CD4-positive, alpha-beta T cell treated with Interleukin-6 at 100 ng/mL for 8 hours (primary cell): ENCODE results near the gene LPCAT4.
"Not testable (repeated sequence)": the region's sequence is repeated elsewhere in the genome, so short reads cannot be mapped to it uniquely, and the experiment has no call there.

ENCODE experiments used
- DNase-seq: peaks from one replicate; pipeline ENCODE4 v3.0.0-alpha.2; 2020; ENCODE audit warnings: mixed read lengths, low spot score

The LPCAT4 gene

DNA sequence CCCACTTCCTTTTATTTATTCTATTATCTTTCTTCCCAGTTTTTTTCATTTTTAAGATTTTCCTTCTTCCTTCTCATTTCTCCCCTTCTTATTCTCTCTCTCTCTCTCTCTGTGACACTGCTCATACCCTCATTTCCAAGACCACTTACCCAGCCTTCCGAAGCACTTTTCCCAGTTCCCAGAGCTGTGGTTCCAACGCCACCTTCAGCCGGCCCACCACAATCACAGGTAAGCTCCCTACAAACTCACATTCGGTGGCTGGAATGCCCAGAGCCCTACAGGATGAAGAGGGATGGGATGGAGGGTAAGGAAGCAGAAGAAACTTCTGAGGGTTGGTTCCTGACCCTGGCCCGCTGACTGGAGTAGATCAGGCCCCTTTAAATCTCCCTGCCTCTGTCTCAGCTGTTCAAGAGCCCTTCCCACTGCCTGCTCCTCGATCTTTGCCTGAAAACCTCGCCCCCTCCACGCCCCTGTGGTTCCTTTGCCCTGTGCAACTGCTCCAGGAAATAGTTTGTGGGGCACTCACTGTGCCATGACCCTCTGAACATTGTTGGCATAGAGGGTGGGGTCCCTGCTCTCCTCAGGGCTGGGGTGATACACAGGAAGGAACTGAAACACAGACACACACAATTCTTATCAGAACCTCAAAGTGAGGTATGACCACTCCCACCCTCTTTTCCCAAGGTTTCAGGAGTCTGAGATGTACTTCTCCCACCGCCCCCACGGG, 4.8 kb downstream of the LPCAT4 start:
- DNase-seq = no peak

DNA sequence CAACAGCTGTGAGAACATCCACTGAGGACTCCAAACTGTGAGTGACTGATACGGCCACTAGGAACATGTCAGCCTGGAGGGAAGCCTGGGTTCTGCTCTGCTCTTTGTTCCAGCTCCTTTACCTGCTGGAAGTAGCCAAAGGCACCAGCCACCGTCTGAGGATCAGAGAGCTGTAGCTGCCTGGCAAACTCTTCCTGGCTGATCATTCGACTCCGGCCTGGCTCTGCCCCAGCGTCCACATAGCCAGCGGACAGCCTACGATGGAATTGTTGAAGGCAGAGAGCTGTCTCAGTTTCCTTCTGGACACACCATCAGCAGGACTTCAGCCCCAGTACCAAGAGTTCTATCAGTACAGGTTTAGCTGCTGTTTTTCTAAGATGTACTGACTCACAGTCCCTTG, 5.7 kb downstream of the LPCAT4 start:
- no peak for DNase-seq

DNA sequence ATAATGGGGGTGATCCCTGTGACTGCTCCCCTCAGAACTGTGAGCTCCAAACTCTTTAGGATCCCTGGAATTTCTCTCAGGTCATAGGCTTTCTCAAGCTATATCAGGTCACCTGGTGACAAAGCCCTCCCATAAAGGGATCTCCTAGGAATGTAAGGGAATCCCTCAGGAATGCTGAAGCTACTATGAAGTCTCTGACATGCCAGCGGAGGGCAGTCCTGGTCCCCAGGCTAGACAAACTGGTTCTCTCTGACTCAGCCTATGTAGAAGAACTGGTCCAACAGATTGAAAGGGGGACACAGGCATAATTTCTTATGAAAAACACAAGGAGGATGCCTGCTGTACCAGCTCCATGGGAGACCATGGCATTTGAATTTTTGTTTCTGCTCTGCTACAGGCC, 6.7 kb downstream of the LPCAT4 start:
- no peak for DNase-seq

DNA sequence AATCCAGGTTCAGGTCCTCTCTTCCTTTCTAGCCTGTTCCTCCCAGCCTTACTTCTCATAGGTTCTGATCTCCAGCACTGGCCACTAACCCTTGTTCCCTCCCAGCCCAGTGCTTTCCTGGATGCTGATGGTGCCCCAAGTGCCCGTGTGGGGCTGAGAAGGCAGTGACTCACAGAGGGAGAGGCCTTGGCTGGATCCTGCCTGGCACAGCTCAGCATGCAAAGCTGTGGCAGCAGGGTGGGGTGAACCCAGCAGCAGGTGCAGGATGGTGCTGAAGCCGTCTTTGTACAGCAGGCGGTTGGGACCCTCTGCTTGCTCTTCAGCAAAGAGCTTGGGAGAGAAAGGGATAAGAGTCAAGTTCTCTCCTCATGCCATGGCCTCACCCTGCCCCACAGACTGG, 7.6 kb downstream of the LPCAT4 start:
- no peak for DNase-seq

DNA sequence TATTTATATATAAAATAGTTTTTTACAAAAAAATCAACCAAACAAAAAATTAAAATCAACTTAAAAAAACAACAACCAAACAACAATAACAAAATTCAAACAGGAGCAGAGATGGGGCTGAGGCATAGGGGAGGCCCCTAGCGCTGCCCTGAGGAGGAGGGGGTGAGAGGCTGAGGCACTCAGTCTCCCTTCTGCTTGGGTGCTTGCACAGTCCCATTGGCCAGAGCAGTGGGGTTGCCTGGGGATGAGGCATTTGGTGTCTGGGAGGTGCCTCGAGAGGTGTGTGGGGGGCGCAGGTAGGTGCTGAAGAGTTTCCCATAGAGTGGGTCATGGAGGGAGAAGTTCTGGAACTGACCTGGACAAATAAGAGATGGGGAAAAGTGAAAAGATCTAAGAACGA, 8.0 kb downstream of the LPCAT4 start:
- DNase-seq = no peak

DNA sequence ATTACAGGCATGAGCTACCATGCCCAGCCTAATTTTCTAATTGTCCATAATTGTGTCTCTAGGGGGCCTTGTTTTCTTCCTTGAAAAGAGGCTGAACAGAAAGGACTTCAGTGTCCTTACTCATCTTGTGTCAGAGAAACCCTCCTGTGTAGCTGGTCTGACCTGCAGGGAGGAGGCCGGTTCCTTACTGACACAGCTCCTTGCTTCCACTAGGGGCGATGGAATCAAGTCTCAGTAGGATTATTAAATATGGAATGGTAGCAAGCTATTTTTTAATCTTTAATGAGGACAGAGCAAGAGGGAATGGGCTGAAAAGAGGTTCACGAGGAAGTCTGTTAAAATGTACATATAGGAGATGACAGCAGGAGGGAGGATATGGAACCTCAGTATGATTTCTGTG, 8.6 kb downstream of the LPCAT4 start:
- DNase-seq = no peak

DNA sequence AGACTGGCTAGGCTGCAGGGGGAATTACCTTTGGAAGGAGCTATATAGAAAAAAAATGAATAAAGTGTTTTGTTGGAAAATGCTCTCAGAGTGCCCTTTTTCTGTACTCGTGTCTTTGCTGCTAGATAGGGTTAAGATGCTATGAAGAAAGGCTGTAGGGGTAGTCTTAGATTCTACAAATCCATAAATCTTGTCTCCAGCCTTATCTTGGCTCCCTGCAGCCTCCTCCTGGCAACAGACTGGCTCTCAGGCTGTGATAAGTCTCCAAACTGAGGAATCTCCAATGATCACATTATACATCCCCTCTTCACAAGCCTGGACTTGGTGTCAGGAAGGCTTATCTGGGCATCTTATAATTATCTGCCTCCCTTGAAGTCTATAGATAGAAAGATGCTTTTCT, 9.3 kb downstream of the LPCAT4 start:
- DNase-seq = no peak

DNA sequence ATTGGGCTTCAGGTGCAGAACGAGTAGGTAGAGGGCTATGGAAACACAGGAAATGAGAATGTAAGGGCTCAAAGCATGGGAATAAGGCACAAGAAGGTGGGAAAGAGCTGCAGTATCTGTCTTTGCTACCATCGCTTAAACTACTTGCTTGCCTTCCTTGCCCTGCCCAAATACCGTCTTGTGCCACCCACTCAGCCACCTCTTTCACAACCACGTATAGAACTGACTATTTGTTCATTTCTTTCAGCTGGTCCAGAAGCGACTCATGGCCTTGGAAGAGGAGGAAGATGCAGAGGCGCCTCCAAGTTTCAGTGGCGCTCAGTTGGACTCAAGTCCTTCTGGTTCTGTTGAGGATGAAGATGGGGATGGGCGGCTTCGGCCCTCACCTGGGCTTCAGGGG, 11.8 kb downstream of the LPCAT4 start:
- DNase-seq = no peak

DNA sequence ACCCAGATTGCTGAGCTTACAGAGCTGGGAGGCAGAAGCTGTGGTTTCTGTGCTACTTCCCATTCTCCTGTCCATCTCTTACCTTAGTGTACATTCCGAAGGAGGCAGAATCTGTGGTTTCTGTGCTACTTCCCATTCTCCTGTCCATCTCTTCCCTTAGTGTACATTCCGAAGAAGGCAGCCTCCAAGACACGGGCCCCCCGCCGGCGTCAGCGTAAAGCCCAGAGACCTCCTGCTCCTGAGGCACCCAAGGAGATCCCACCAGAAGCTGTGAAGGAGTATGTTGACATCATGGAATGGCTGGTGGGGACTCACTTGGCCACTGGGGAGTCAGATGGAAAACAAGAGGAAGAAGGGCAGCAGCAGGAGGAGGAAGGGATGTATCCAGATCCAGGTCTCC, 12.7 kb downstream of the LPCAT4 start:
- DNase-seq = no peak

DNA sequence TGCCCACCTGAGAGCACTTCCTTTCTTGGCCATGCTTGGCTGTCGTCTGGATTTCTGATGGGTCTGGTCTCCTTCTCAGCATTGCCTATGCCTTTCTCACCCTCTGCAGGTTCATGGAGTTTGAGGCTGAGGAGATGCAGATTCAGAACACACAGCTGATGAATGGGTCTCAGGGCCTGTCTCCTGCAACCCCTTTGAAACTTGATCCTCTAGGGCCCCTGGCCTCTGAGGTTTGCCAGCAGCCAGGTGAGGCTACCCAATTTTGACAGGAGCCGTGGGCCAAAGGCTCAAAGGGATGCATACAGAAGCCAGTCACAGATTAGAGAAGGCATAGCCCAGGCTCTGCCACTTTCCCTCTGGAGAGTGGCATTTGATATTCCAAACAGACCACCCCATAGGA, 13.4 kb downstream of the LPCAT4 start:
- no peak for DNase-seq

DNA sequence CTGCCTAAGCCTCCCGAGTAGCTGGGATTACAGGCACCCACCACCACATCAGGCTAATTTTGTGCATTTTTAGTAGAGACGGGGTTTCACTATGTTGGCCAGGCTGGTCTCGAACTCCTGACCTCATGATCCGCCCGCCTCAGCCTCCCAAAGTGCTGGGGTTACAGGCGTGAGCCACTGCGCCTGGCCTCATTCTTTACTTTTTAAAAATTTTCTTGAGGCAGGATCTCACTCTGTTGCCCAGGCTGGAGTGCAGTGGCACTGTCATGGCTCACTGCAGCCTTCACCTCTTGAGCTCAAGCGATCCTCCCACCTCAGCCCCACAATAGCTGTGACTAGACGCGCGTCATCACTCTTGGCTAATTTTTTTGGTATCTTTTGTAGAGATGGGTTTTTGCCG, 14.0 kb downstream of the LPCAT4 start:
- DNase-seq = not testable (repeated sequence)

DNA sequence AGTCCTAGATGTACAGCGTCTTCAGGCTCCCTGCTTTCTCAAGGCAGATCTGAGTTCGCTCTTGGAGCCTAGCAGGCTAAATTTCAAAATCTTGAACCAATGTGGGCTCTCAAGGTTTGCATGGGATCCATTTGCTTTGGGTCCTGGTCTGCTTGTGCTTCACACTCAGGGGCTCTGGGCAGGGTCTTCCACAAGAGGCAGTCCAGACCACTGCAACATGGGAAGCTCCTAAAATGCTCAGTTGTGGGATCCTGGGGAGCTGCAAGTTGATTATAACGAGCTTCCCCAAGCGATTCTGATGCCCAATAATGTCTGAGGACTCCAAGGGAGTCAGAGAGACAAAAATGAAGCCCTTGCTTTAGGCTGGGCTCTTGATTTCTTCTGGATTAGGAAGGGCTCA, 17.2 kb downstream of the LPCAT4 start:
- DNase-seq = no peak

DNA sequence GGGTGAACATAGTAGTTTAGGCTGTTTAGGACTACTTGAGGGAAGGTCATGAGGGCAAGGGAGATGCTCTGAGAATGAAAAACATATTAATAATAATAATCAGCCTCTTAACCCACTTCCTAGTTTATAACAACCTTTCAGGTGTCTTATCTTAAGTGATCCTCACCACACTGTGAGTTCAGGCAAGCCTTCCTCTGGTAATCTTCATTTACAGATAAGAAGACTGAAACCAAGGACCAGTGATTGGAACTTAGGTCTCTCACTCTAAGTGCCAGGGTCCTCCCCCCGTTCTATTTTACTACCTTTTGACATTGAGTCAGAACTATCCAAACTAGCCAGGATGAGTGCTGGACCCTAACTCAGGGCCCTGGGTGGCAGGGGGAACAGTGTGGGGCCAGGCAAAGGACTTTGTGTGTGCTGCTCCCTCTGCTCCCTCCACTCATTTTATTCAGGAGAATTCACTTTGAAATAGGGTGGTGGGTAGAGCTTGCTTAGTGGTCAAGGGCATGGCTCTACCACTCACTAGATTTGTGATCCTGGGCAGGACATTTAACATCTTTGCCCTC, 18.2 kb downstream of the LPCAT4 start:
- no peak for DNase-seq

DNA sequence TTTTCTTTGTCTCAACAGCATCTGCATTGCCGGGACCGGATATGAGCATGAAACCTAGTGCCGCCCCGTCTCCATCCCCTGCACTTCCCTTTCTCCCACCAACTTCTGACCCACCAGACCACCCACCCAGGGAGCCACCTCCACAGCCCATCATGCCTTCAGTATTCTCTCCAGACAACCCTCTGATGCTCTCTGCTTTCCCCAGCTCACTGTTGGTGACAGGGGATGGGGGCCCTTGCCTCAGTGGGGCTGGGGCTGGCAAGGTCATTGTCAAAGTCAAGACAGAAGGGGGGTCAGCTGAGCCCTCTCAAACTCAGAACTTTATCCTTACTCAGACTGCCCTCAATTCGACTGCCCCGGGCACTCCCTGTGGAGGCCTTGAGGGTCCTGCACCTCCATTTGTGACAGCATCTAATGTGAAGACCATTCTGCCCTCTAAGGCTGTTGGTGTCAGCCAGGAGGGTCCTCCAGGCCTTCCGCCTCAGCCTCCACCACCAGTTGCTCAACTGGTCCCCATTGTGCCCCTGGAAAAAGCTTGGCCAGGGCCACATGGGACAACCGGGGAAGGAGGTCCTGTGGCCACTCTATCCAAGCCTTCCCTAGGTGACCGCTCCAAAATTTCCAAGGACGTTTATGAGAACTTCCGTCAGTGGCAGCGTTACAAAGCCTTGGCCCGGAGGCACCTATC, 18.9 kb downstream of the LPCAT4 start:
- no peak for DNase-seq

DNA sequence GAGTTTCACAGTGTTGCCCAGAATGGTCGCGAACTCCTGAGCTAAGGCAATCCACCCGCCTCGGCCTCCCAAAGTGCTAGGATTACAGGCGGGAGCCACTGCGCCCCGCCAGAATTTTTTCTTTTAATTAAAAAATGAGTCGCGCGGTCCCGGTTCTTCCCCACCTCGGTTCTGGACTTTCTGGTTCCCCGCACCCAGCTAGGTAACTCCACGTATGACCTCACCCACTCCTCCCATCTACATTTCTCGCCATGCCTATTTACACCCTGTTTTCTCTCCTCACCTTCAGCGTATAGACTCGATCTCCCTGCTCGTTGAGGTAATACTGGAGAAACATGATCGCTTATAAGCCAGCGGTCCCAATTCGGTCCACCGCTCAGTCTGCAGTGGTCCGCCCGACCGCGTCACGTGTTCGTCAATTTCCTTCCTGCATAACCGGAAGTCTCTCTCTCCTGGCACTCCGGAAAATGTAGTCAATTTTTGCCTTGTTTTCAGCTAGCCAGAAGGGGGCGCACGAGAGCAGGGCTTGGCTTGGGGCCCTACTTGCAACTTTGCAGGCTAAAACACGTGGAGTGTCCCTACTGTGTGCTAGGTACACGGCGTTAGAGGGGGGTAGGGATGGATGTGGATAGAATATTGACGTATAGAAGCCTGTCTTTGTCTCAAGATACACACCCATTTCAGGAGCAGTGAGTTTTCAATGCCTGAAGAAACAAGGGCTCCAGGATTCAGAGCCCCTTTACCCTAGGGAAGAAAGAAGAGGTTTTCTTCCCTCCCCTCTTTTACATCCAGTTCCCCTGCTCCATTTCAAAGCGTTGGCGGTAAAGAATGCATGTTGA, 24.0 kb downstream of the LPCAT4 start, which contains the start of the genes NOP10 and NUTM1:
Gene NOP10, minus strand, starts transcription at position 400 of the 839 bp plus-strand sequence. Its CDS starts 63 bp downstream, at position 337.
Gene NUTM1, plus strand, starts transcription at position 579 of the 839 bp plus-strand sequence. CDS start 382 bp downstream, outside the sequence.
- DNase-seq = peak; percentile 91

DNA sequence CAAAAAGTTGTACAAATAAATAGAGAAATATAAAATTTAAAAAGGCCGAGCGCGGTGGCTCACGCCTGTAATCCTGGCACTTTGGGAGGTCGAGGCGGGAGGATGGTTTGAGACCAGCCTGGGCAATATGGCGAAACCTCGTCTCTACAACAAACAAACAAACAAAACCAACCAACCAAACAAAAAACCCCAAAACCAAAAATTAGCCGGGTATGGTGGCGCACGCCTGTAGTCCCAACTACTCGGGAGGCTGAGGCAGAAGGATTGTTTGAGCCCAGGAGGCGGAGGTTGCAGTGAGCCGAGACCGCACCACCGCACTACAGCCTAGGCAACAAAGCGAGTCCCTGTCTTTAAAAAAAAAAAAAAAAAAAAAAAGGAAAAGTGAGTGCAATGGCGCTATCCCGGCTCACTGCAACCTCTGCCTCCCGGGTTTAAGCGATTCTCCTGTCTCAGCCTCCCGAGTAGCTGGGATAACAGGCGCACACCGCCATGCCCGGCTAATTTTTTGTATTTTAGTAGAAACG, 24.7 kb downstream of the LPCAT4 start:
- not testable (repeated sequence) for DNase-seq

DNA sequence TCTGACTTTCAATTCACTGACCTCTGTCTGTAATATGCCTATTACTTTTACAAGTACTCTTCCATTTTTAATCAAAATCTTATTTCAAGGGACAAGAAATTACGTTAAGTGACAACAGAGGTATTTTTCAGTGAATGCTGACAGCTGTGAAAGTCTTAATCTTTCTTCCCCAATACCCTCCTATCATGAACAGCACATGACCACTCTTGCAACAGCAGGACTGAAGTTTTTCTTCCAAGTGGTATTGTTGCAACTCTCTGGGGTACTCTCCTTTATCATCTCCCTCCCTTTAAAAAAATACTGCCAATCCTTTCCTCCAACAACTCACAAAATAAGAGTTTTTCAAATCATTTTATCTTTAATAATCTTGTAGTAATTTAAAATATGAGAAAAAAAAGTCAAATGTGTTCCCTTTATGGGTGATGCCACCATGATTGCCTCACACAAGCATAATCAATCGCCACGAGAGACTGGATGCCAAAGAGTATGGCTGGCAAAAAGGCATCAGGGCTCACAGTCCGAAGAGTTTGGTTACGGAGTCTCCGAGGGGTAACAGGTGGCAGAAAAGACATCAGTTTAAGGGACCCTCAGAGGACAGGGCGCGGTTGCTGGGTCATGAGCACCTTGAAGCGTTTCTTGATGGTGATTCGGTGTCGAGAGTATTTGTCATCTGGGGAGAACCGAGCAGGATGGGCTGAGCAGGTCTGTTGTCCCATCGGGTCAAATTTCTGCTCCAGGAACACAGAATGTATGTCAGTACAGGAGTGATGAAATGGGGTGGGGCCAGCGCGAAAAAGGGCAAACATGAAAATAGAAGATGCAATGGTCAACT, 25.4 kb downstream of the LPCAT4 start:
- no peak for DNase-seq

DNA sequence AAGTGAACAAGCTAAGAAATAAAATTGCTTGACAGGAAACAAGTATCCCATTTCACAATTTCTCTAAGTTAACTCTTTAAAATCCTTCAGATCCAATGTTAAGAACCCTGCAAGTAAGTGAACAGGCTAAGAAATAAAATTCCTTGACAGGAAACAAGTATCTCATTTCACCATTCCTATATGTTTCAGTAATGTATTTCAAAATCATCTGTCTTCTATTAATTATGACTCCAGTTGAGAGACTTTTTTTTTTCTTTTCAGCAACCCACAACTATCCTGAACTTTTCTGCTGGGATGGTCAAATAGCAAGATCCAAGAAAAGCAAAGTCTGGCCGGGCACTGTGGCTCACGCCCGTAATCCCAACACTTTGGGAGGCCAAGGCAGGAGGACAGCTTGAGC, 27.1 kb downstream of the LPCAT4 start:
- DNase-seq = no peak

DNA sequence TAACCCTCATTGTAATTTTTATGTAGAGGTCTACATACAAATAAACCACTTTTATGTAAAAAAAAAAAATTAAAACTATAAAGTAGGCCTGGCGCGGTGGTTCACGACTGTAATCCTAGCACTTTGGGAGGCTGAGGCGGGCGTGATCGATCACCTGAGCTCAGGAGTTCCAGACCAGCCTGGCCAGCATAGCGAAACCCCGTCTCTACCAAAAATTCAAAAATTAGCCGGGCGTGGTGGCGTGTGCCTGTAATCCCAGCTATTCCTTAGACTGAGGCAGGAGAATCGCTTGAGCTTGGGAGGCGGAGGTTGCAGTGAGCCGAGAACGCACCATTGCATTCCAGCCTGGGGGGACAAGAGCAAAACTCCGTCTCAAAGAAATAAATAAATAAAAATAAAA, 28.6 kb downstream of the LPCAT4 start:
- no peak for DNase-seq

DNA sequence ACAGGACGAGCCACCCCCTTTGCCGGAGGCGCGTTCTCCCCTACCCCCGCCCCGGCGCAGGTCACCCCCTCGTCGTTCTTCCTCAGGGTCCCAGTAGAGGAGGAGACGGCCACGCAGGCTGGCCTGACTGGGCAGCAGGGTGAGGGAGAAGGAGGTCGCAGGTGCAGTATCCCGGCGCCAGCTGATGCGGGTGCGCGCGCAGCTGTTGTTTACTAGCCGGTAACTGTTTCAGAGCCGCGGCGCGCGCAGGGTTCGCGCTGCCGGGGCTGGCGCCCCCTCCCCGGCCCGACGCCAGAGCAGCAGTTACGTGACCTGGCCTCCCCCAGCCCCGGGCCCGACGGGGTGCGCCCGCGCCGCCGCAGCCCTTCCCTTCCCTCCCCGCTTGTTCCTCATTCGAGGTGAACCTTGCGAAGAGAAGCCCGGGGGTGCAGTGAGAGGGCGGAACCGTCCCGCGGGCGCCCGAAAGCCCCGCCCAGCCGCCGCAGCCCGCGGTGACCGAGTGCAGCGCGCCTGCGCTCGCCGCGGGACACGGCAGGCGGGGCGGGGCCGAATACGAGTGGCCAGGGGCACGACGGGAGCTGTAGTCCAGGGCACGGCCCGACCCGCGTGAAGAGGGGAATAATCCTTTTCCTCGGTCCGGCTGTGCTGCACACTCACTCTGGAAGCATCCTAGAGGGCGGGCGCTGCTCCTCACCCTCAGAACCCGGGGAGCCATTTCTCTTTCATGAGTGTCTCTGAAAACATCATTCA, 29.3 kb downstream of the LPCAT4 start, which contains the start of gene SLC12A6:
Gene SLC12A6, minus strand, starts transcription at position 225 of the 750 bp plus-strand sequence. CDS start 1,101 bp downstream, outside the sequence.
- peak; percentile 89 for DNase-seq
